Mucosa of gallbladder (tissue), 1 donor: ENCODE results near the gene PLPP3. TPM values are rescaled to one million over a fixed set of nuclear protein-coding genes. Genes with fewer than 3 reads are reported as not detected.

Source experiments
- DNase-seq: peaks from one replicate; pipeline ENCODE4 v3.0.0-alpha.2; 2020; ENCODE audit warnings: low spot score
- total RNA-seq: library from RNA; stranded (reverse); gene quantifications from one replicate; pipeline ENCODE4 v1.2.1, GENCODE V29; 2021
- donor health status: DM: no; HTN: no; CAD: no.

The PLPP3 gene
- total RNA-seq, 1 donor from 2014 or later = 68.2 TPM

- no peak for DNase-seq
Observed at GRCh38 chr1:56462209-56462608, 117.2 kb downstream of the PLPP3 start.

- DNase-seq = no peak
Observed at GRCh38 chr1:56461158-56462127, 117.9 kb downstream of the PLPP3 start.

GRCh38 chr1:56459260-56459659, 120.1 kb downstream of the PLPP3 start:
- no peak for DNase-seq

- DNase-seq = no peak
Observed at GRCh38 chr1:56457756-56458375, 121.5 kb downstream of the PLPP3 start.

- DNase-seq = peak; percentile 42
Observed at GRCh38 chr1:56456435-56457101, 122.8 kb downstream of the PLPP3 start.

GRCh38 chr1:56453417-56454078, 125.8 kb downstream of the PLPP3 start:
- no peak for DNase-seq

GRCh38 chr1:56453016-56453415, 126.3 kb downstream of the PLPP3 start:
- no peak for DNase-seq

- DNase-seq = no peak
Observed at GRCh38 chr1:56452027-56453011, 127.0 kb downstream of the PLPP3 start.

- DNase-seq = peak; percentile 78
Observed at GRCh38 chr1:56451491-56451890, 127.9 kb downstream of the PLPP3 start.

GRCh38 chr1:56450004-56450666, 129.2 kb downstream of the PLPP3 start:
- no peak for DNase-seq

GRCh38 chr1:56448529-56449300, 130.6 kb downstream of the PLPP3 start:
- DNase-seq = no peak

GRCh38 chr1:56447823-56448222, 131.5 kb downstream of the PLPP3 start:
- no peak for DNase-seq

GRCh38 chr1:56446531-56447098, 132.7 kb downstream of the PLPP3 start:
- no peak for DNase-seq

- no peak for DNase-seq
Observed at GRCh38 chr1:56444960-56445646, 134.3 kb downstream of the PLPP3 start.
